HepG2 (cell line): ENCODE data around the gene TEAD1. TPM values are rescaled to one million over a fixed set of nuclear protein-coding genes. Genes with fewer than 3 reads are reported as not detected.

Experiments
- ATAC-seq: fragments of 200-7000 bp; cut with Tn5 transposase; 3 replicates; pipeline ENCODE4 v1.9.1; 2020; ENCODE audit warnings: mild to moderate bottlenecking, moderate library complexity
- BruUV-seq: library from RNA; stranded (reverse); fragments of 400-500 nt; replicated peaks from 2 replicates; lab custom pipeline; 2021; lab: Mats Ljungman, UMichigan
- CTCF ChIA-PET: fragments of 300-600 bp; formaldehyde crosslinking; extraction: SDS; loops from one replicate; lab custom pipeline; 2021; ENCODE audit warnings: low total read pairs, inconsistent platforms, low intra/inter-chr PET ratio; lab: Yijun Ruan, JAX
- POLR2A ChIA-PET: fragments of 350-600 bp; sonication (Branson Sonifier 250); formaldehyde crosslinking; loops from one replicate; lab custom pipeline; 2020; ENCODE audit warnings: antibody characterized with exemption, inconsistent platforms; lab: Yijun Ruan, JAX
- DNase-seq: peaks from one replicate; pipeline ENCODE4 v3.0.0-alpha.2; 2015; ENCODE audit warnings: low spot score
- FAIRE-seq: peaks from 3 replicates; lab custom pipeline; 2011; peaks lifted over from hg19 to GRCh38; lab: Jason Lieb, UNC
- H2AFZ ChIP-seq: one replicate; pipeline ENCODE4 v1.6.1; 2011; ENCODE audit warnings: low read length, inconsistent platforms
- H3K27ac ChIP-seq: fragments of 300-600 bp; 3 replicates; pipeline ENCODE4 v1.8.0; 2011; ENCODE audit warnings: mixed run types, mild to moderate bottlenecking, mixed read lengths, low read length, inconsistent platforms; ENCODE audit not compliant: insufficient read depth; ENCODE audit errors: extremely low read length
- H3K27me3 ChIP-seq, 2 experiments: fragments of 200-600 bp in 1 of 2; 2 replicates in 1 of 2; 3 replicates in 1 of 2; pipeline versions ENCODE4 v1.6.0 to v1.8.0; 2011; ENCODE audit warnings: low read length in 2 of 2, mild to moderate bottlenecking in 2 of 2, moderate library complexity in 2 of 2, inconsistent platforms in 1 of 2; ENCODE audit not compliant: insufficient read depth in 2 of 2, control insufficient read depth in 1 of 2
- H3K36me3 ChIP-seq, 2 experiments: fragments of 200-600 bp in 1 of 2; replicated peaks in 1 of 2; 2 replicates in 1 of 2; 3 replicates in 1 of 2; pipeline versions ENCODE4 v1.5.1 to v1.8.0; 2011; ENCODE audit warnings: low read length in 2 of 2, inconsistent platforms in 1 of 2; ENCODE audit not compliant: insufficient read depth in 2 of 2, control insufficient read depth in 1 of 2
- H3K4me1 ChIP-seq: 2 replicates; pipeline ENCODE4 v1.5.1; 2012; ENCODE audit warnings: low read length, inconsistent platforms; ENCODE audit not compliant: insufficient read depth
- H3K4me2 ChIP-seq: 2 replicates; pipeline ENCODE4 v1.6.0; 2011; ENCODE audit warnings: low read depth, low read length, inconsistent platforms
- H3K4me3 ChIP-seq, 3 experiments: fragments of 200-600 bp in 1 of 3; sonication (generic), shearing (Covaris generic) in 1 of 3; replicated peaks in 1 of 3; 2 replicates each; pipeline ENCODE4 v1.5.1; 2011 to 2016; ENCODE audit warnings: low read length in 3 of 3, inconsistent platforms in 2 of 3, low read depth in 2 of 3, mild to moderate bottlenecking in 2 of 3, control low read depth in 1 of 3, mixed read lengths in 1 of 3; ENCODE audit not compliant: insufficient read depth in 1 of 3
- H3K79me2 ChIP-seq: one replicate; pipeline ENCODE4 v1.6.1; 2011; ENCODE audit warnings: low read length, inconsistent platforms; ENCODE audit not compliant: insufficient read depth
- H3K9ac ChIP-seq: 2 replicates; pipeline ENCODE4 v1.6.0; 2011; ENCODE audit warnings: mild to moderate bottlenecking, low read depth, low read length, inconsistent platforms; ENCODE audit not compliant: insufficient read depth
- H3K9me3 ChIP-seq: 2 replicates; pipeline ENCODE4 v1.5.1; 2012; ENCODE audit warnings: mild to moderate bottlenecking, low read length
- H4K20me1 ChIP-seq: 2 replicates; pipeline ENCODE4 v1.6.0; 2011; ENCODE audit warnings: inconsistent platforms, mild to moderate bottlenecking, low read length, moderate library complexity; ENCODE audit not compliant: insufficient read depth
- FOXP1 ChIP-seq, 2 experiments: fragments of 450-650 bp in 1 of 2; IDR thresholded peaks; 2 replicates each; pipeline ENCODE4 v1.6.1; 2017 to 2018; ENCODE audit warnings: antibody characterized with exemption in 1 of 2
- ZFP82 ChIP-seq: sonication (generic); formaldehyde crosslinking; IDR thresholded peaks from 2 replicates; pipeline ENCODE4 v1.5.1; 2020; ENCODE audit warnings: mild to moderate bottlenecking, missing genetic modification reagents, borderline replicate concordance
- ZNF12 ChIP-seq: sonication (generic); formaldehyde crosslinking; IDR thresholded peaks from 2 replicates; pipeline ENCODE4 v1.5.0; 2020; ENCODE audit warnings: missing genetic modification reagents
- WGBS: methylation state at CpG from one replicate; pipeline ENCODE4 v1.1.6; 2017; ENCODE audit warnings: low lambda C conversion rate; 5-methylcytosine and 5-hydroxymethylcytosine counted together
- in situ Hi-C: cut with HindIII; loops from 2 replicates; pipeline ENCODE4 v1.10.0; 2017; ENCODE audit warnings: low pct_unique_long_range_greater_than_20kb; ENCODE audit not compliant: extremely low pct_ligation_motif_present
- intact Hi-C: fragments of 100-400 bp; cut with micrococcal nuclease; formaldehyde crosslinking; loops from one replicate; pipeline ENCODE4 v1.10.0; 2022; ENCODE audit not compliant: unreplicated experiment
- polyA plus RNA-seq, 8 experiments: library from polyadenylated mRNA; depleted of rRNA in 3 of 8; stranded (reverse) in 7 of 8; unstranded in 1 of 8; fragments of >200 nt; fragmentation: Illumina TruSeq in 4 of 8; extraction: Trizol in 4 of 8; gene quantifications; 2 replicates each; pipeline versions ENCODE4 v1.2.1 to v1.2.3, GENCODE V29; 2011 to 2016; ENCODE audit warnings: low read depth in 4 of 8, missing spikeins in 1 of 8, mixed read lengths in 1 of 8; ENCODE audit not compliant: insufficient read depth in 1 of 8
- total RNA-seq, 5 experiments: library from RNA; depleted of rRNA; stranded (reverse); fragments of >200 nt; fragmentation: Illumina TruSeq; extraction: Trizol; gene quantifications; 2 replicates each; pipeline ENCODE4 v1.2.3, GENCODE V29; 2016; ENCODE audit warnings: low read depth in 1 of 5
- TF ChIP-seq, protein P1 (sequence below): sonication (generic); formaldehyde crosslinking; IDR thresholded peaks from 2 replicates; pipeline ENCODE4 v1.5.1; 2020; ENCODE audit warnings: mild to moderate bottlenecking, missing genetic modification reagents, borderline replicate concordance

TEAD1 gene
- total and polyA plus RNA-seq, 2 of the 13 experiments (the other 11 are each of a cell fraction or from before 2014, with no cell fraction given): 20.1 to 30.5 TPM

DNA sequence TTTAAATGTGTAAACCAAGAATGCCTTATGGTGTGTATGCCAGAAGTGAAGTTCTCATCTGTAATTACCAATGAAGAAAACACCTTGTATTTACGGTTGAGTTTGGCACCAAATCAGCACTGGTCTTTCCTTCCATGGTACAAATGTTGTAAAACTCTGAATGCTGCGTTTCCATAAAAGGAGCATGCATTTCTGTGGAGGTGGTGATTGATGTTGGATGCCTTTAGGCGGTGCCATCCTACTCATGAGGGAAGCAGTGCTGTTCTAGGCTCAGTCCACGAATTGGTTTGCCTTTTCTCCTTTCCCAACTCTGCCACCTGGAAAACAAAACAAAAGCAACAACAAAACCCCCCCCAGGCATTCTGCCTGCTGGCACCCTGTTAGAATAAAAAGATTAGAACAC is 124.4 kb downstream of the TEAD1 start:
- DNase-seq (no peak), ATAC-seq (no peak), FAIRE-seq (no peak)
- H3K27me3 ChIP-seq: no peaks in the 10 kb centered on the region
- no peak for TF ChIP-seq ZNF12 (CRISPR knock-in tag)
- TF ChIP-seq, protein P1, sequence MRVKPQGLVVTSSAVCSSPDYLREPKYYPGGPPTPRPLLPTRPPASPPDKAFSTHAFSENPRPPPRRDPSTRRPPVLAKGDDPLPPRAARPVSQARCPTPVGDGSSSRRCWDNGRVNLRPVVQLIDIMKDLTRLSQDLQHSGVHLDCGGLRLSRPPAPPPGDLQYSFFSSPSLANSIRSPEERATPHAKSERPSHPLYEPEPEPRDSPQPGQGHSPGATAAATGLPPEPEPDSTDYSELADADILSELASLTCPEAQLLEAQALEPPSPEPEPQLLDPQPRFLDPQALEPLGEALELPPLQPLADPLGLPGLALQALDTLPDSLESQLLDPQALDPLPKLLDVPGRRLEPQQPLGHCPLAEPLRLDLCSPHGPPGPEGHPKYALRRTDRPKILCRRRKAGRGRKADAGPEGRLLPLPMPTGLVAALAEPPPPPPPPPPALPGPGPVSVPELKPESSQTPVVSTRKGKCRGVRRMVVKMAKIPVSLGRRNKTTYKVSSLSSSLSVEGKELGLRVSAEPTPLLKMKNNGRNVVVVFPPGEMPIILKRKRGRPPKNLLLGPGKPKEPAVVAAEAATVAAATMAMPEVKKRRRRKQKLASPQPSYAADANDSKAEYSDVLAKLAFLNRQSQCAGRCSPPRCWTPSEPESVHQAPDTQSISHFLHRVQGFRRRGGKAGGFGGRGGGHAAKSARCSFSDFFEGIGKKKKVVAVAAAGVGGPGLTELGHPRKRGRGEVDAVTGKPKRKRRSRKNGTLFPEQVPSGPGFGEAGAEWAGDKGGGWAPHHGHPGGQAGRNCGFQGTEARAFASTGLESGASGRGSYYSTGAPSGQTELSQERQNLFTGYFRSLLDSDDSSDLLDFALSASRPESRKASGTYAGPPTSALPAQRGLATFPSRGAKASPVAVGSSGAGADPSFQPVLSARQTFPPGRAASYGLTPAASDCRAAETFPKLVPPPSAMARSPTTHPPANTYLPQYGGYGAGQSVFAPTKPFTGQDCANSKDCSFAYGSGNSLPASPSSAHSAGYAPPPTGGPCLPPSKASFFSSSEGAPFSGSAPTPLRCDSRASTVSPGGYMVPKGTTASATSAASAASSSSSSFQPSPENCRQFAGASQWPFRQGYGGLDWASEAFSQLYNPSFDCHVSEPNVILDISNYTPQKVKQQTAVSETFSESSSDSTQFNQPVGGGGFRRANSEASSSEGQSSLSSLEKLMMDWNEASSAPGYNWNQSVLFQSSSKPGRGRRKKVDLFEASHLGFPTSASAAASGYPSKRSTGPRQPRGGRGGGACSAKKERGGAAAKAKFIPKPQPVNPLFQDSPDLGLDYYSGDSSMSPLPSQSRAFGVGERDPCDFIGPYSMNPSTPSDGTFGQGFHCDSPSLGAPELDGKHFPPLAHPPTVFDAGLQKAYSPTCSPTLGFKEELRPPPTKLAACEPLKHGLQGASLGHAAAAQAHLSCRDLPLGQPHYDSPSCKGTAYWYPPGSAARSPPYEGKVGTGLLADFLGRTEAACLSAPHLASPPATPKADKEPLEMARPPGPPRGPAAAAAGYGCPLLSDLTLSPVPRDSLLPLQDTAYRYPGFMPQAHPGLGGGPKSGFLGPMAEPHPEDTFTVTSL: no peak
- no peak for TF ChIP-seq FOXP1 (IDR thresholded peaks at IDR 0.05)
- TF ChIP-seq FOXP1 (CRISPR knock-in tag; IDR thresholded peaks at IDR 0.05): no peak
- no peak for TF ChIP-seq ZFP82
- no peak overlapping the region for H3K4me2 ChIP-seq
- H3K79me2 ChIP-seq: peaks cover 19% of the 10 kb centered on the region
- H3K9me3 ChIP-seq: no peaks in the 10 kb centered on the region
- in situ Hi-C loops: no loop called here
- H3K36me3 ChIP-seq: peaks cover 5 to 20% of the 10 kb centered on the region in 2 experiments; a peak in 2 of 5 replicates
- peaks cover 68% of the 10 kb centered on the region for H3K4me1 ChIP-seq
- CTCF ChIA-PET: no interaction called here
- no peak overlapping the region for H3K27ac ChIP-seq
- no peak overlapping the region for H2AFZ ChIP-seq
- no peaks in the 10 kb centered on the region for H4K20me1 ChIP-seq
- WGBS: 94% methylated on average over 4 of the region's 4 CpGs
- no TSS peak for BruUV-seq
- no peak overlapping the region for H3K4me3 ChIP-seq
- POLR2A ChIA-PET: no interaction called here
- intact Hi-C loops: no loop called here
- H3K9ac ChIP-seq: no peak overlapping the region
